Type B pancreatic cell (in vitro differentiated cells): Measurements from ENCODE around the gene CD99L2. TPM values are rescaled to one million over a fixed set of nuclear protein-coding genes. Genes with fewer than 3 reads are reported as not detected.

Source experiments
- DNase-seq: peaks from one replicate; pipeline ENCODE4 v3.0.0; 2021; ENCODE audit warnings: mixed read lengths; ENCODE audit not compliant: unreplicated experiment; ENCODE audit errors: extremely low spot score
- H3K27ac Mint-ChIP-seq: 2 replicates; pipeline ENCODE4 v1.8.0; 2021; ENCODE audit warnings: mild to moderate bottlenecking, mixed read lengths
- H3K27me3 Mint-ChIP-seq: 2 replicates; pipeline ENCODE4 v1.8.0; 2021; ENCODE audit warnings: mixed read lengths
- H3K36me3 Mint-ChIP-seq: 2 replicates; pipeline ENCODE4 v1.8.0; 2021; ENCODE audit warnings: mixed read lengths
- H3K4me1 Mint-ChIP-seq: one replicate; pipeline ENCODE4 v1.8.0; 2021; ENCODE audit warnings: mixed read lengths; ENCODE audit not compliant: unreplicated experiment
- H3K4me3 Mint-ChIP-seq: 2 replicates; pipeline ENCODE4 v1.8.0; 2021; ENCODE audit warnings: mild to moderate bottlenecking, mixed read lengths
- H3K9me3 Mint-ChIP-seq: 2 replicates; pipeline ENCODE4 v1.8.0; 2021; ENCODE audit warnings: mixed read lengths
- total RNA-seq: library from RNA; stranded (reverse); gene quantifications from 2 replicates; pipeline ENCODE4 v1.2.1, GENCODE V29; 2021; ENCODE audit warnings: low replicate concordance
- TF ChIP-seq, protein P1 (sequence below): fragments of 200-600 bp; sonication (generic); conservative IDR thresholded peaks from 2 replicates; pipeline ENCODE4 v1.5.0; 2021; ENCODE audit warnings: antibody characterized with exemption, mild to moderate bottlenecking

The CD99L2 gene
- total RNA-seq, 1 donor from 2014 or later, result 35.1 TPM

GRCh38 chrX:150903110-150903508 lies 4.6 kb upstream of the CD99L2 start:
- H3K4me3 Mint-ChIP-seq, result no peak overlapping the region
- no peaks in the 10 kb centered on the region for H3K36me3 Mint-ChIP-seq
- DNase-seq, result no peak
- TF ChIP-seq, protein P1, sequence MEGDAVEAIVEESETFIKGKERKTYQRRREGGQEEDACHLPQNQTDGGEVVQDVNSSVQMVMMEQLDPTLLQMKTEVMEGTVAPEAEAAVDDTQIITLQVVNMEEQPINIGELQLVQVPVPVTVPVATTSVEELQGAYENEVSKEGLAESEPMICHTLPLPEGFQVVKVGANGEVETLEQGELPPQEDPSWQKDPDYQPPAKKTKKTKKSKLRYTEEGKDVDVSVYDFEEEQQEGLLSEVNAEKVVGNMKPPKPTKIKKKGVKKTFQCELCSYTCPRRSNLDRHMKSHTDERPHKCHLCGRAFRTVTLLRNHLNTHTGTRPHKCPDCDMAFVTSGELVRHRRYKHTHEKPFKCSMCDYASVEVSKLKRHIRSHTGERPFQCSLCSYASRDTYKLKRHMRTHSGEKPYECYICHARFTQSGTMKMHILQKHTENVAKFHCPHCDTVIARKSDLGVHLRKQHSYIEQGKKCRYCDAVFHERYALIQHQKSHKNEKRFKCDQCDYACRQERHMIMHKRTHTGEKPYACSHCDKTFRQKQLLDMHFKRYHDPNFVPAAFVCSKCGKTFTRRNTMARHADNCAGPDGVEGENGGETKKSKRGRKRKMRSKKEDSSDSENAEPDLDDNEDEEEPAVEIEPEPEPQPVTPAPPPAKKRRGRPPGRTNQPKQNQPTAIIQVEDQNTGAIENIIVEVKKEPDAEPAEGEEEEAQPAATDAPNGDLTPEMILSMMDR, result no peak
- peaks cover 15% of the 10 kb centered on the region for H3K27me3 Mint-ChIP-seq
- peaks cover 4% of the 10 kb centered on the region for H3K9me3 Mint-ChIP-seq
- no peak overlapping the region for H3K27ac Mint-ChIP-seq
- H3K4me1 Mint-ChIP-seq, result no peaks in the 10 kb centered on the region

DNA sequence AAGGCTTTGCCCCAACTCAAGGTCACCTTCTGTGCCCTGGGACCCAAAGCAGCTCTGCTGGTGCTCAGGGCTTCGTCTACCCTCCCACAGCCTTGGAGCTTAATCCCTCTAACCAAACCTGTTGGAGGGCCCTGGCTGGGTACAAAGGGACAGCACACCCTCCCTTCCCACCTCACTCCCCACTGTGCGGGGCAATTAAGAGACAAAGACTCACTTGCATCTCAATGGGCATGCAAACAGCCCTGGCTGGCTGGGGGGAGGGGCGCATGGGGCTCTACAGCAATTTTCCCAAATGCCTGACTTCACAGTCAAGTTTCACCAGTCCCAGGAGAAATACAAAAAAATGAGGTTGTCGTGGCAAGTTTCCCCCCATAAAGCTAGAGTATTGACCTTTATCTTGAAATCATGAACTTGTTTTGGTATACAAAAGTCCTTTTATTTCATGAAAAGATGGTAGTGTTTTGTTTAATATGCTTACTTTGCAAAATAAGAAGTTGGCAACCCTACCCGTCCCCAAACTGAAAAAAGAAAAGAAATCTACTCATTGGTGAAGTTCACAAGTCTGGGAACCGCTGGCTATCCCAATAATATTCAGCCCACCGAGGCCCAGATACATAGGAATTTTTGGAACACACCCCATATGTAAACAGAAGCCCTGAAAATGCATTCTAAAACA lies 4.1 kb upstream of the CD99L2 start:
- no peaks in the 10 kb centered on the region for H3K4me1 Mint-ChIP-seq
- TF ChIP-seq, protein P1, result no peak

GRCh38 chrX:150899191-150899757 lies 806 bp upstream of the CD99L2 start:
- no peak for DNase-seq
- peaks cover 4% of the 10 kb centered on the region for H3K9me3 Mint-ChIP-seq
- H3K4me1 Mint-ChIP-seq, result no peaks in the 10 kb centered on the region
- peak overlapping the region; percentile 93 for H3K27ac Mint-ChIP-seq
- TF ChIP-seq, protein P1, result no peak
- peak overlapping the region; percentile 93 for H3K4me3 Mint-ChIP-seq
- peaks cover 3% of the 10 kb centered on the region for H3K36me3 Mint-ChIP-seq
- H3K27me3 Mint-ChIP-seq, result peaks cover 8% of the 10 kb centered on the region

More for the DNA sequence above, 4.1 kb upstream of the CD99L2 start:
- H3K4me3 Mint-ChIP-seq, result no peak overlapping the region
- H3K27ac Mint-ChIP-seq, result no peak overlapping the region
- no peaks in the 10 kb centered on the region for H3K36me3 Mint-ChIP-seq
- peaks cover 4% of the 10 kb centered on the region for H3K9me3 Mint-ChIP-seq
- H3K27me3 Mint-ChIP-seq, result peaks cover 15% of the 10 kb centered on the region
- DNase-seq, result no peak

DNA sequence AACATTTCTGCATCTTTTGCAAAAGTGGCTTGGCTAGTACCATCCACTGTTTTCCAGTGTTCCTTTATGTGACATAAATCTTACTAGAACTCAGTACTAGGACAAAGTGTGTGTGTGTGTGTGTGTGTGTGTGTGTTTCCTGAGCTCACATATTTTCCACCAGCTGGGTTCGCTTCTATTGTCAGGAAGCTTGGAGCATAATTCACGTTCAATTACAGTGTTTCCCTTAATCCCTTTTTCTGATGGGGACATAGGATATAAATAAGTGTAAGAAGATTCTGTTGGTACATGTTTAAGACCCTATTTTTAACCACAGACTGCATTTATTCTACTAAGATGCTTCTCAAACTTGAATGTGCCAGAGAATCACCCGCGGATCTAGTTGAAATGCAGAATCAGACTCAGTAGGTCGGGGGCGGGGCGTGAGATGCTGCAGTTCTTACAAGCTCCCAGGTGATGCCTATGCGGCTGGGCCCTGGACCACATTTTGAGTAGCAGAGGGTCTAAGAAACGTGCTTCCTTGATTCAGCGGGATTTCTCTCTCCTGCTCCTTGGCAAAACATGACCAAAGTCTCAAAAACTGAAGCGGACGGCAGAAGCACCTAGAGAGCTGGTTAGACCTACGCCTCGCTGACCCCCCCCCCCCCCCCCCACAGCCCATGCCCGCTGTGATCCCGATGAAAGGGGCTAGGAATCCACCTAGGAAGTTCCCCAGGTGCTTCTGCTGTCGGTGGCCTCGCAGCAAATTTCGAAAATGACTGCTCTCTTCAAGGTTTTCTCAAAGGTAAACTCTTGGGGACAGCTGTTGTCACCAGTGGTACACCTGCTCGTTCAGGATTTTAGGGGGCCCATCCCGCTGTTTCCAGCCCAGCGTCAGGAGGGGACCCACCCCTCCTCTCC lies 797 bp downstream of the CD99L2 start:
- H3K9me3 Mint-ChIP-seq, result no peaks in the 10 kb centered on the region
- peak overlapping the region; percentile 88 for H3K4me3 Mint-ChIP-seq
- TF ChIP-seq, protein P1, result no peak
- peaks cover 3% of the 10 kb centered on the region for H3K36me3 Mint-ChIP-seq
- H3K27me3 Mint-ChIP-seq, result peaks cover 2% of the 10 kb centered on the region
- DNase-seq, result no peak
- no peaks in the 10 kb centered on the region for H3K4me1 Mint-ChIP-seq
- H3K27ac Mint-ChIP-seq, result peak overlapping the region; percentile 56

DNA sequence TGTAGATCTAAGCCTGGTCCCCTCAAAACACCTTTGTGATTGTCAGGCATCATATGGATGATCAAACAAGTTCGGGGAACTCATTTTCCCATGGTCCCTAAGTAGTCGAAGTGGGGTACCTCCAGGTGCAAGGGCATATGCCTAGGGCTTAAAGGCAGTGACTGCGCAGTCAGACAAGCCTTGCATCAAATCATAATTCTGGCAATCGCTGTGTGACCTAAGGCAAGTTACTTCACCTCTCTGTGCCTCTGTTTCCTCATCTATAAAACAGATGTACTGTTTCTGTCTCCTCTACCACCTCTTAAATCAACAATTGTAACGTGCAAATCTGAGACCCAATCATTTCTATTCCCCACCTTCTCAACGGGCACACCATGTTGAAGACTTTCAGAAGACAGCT lies 1.8 kb downstream of the CD99L2 start:
- TF ChIP-seq, protein P1, result no peak
- no peaks in the 10 kb centered on the region for H3K9me3 Mint-ChIP-seq
- H3K27ac Mint-ChIP-seq, result no peak overlapping the region
- peaks cover 3% of the 10 kb centered on the region for H3K36me3 Mint-ChIP-seq
- no peak for DNase-seq
- H3K4me1 Mint-ChIP-seq, result no peaks in the 10 kb centered on the region
- H3K4me3 Mint-ChIP-seq, result no peak overlapping the region
- peaks cover 2% of the 10 kb centered on the region for H3K27me3 Mint-ChIP-seq
